OCI-LY1 (cell line): Measurements from ENCODE around the gene SKAP1.

Experiments used
- H2AFZ ChIP-seq: fragments of 200-600 bp; sonication (generic), shearing (Covaris generic); 2 replicates; pipeline ENCODE4 v1.6.0; 2014; ENCODE audit warnings: antibody characterized with exemption, mild to moderate bottlenecking, low read length
- H3F3A ChIP-seq: fragments of 200-600 bp; sonication (generic), shearing (Covaris generic); 2 replicates; pipeline ENCODE4 v1.6.0; 2014; ENCODE audit warnings: mild to moderate bottlenecking, antibody characterized with exemption, low read length, moderate library complexity; ENCODE audit not compliant: insufficient read depth
- H3K27ac ChIP-seq: fragments of 200-600 bp; sonication (generic); 2 replicates; pipeline ENCODE4 v1.5.1; 2014; ENCODE audit warnings: low read length, mixed run types, mild to moderate bottlenecking, low read depth; ENCODE audit not compliant: poor library complexity, severe bottlenecking
- H3K27me3 ChIP-seq: fragments of 200-600 bp; sonication (generic); 2 replicates; pipeline ENCODE4 v1.6.0; 2014; ENCODE audit warnings: antibody characterized with exemption, mild to moderate bottlenecking, low read length, moderate library complexity; ENCODE audit not compliant: insufficient read depth
- H3K36me3 ChIP-seq: fragments of 200-600 bp; sonication (generic); 2 replicates; pipeline ENCODE4 v1.6.1; 2014; ENCODE audit warnings: mild to moderate bottlenecking, antibody characterized with exemption, low read length, moderate library complexity, mixed read lengths; ENCODE audit not compliant: insufficient read depth
- H3K4me1 ChIP-seq: fragments of 200-600 bp; sonication (generic); 2 replicates; pipeline ENCODE4 v1.5.1; 2014; ENCODE audit warnings: mild to moderate bottlenecking, low read length, moderate library complexity; ENCODE audit not compliant: insufficient read depth, severe bottlenecking
- H3K4me2 ChIP-seq: fragments of 200-600 bp; sonication (generic), shearing (Covaris generic); 2 replicates; pipeline ENCODE4 v1.6.1; 2014; ENCODE audit warnings: low read length
- H3K4me3 ChIP-seq: fragments of 200-600 bp; sonication (generic); 2 replicates; pipeline ENCODE4 v1.5.1; 2014; ENCODE audit warnings: low read length, low read depth, mild to moderate bottlenecking, mixed read lengths; ENCODE audit not compliant: poor library complexity, severe bottlenecking
- H3K79me2 ChIP-seq: fragments of 200-600 bp; shearing (Covaris generic); 2 replicates; pipeline ENCODE4 v1.6.1; 2016; ENCODE audit warnings: mixed run types, low read length, mixed read lengths; ENCODE audit not compliant: insufficient read depth
- H3K9ac ChIP-seq: fragments of 200-600 bp; sonication (generic), shearing (Covaris generic); 2 replicates; pipeline ENCODE4 v1.6.1; 2014; ENCODE audit warnings: mild to moderate bottlenecking, low read length, mixed read lengths
- H3K9me2 ChIP-seq: fragments of 200-600 bp; sonication (generic), shearing (Covaris generic); 2 replicates; pipeline ENCODE4 v1.6.1; 2014; ENCODE audit warnings: low read depth, mild to moderate bottlenecking, low read length, mixed read lengths
- H3K9me3 ChIP-seq: fragments of 200-600 bp; shearing (Covaris generic); 2 replicates; pipeline ENCODE4 v1.6.1; 2014; ENCODE audit warnings: low read length, mixed read lengths
- H4K20me1 ChIP-seq: fragments of 200-600 bp; sonication (generic), shearing (Covaris generic); 2 replicates; pipeline ENCODE4 v1.6.0; 2016; ENCODE audit warnings: mild to moderate bottlenecking, low read length; ENCODE audit not compliant: insufficient read depth
- EZH2 ChIP-seq: fragments of 200-600 bp; sonication (generic), shearing (Covaris generic); IDR thresholded peaks from 2 replicates; pipeline ENCODE4 v1.8.0; 2017; ENCODE audit warnings: borderline replicate concordance, mixed run types, mild to moderate bottlenecking, antibody characterized with exemption, low read length, moderate library complexity, mixed read lengths
- TF ChIP-seq, protein P1 (sequence below): fragments of 200-600 bp; sonication (generic), shearing (Covaris generic); IDR thresholded peaks from 2 replicates; pipeline ENCODE4 v1.5.1; 2017; ENCODE audit warnings: mild to moderate bottlenecking, antibody characterized with exemption, low read length, moderate library complexity, mixed read lengths

The SKAP1 gene

GRCh38 chr17:48095611-48096010, 334.4 kb downstream of the SKAP1 start:
- no peak overlapping the region for H3K27ac ChIP-seq
- no peak overlapping the region for H3K4me2 ChIP-seq
- H4K20me1 ChIP-seq = no peaks in the 10 kb centered on the region
- no peak overlapping the region for H2AFZ ChIP-seq
- H3K9me3 ChIP-seq = no peaks in the 10 kb centered on the region
- H3K4me3 ChIP-seq = no peak overlapping the region
- H3K9ac ChIP-seq = no peak overlapping the region
- no peaks in the 10 kb centered on the region for H3K9me2 ChIP-seq
- peaks cover 13% of the 10 kb centered on the region for H3K4me1 ChIP-seq
- H3K27me3 ChIP-seq = no peaks in the 10 kb centered on the region
- TF ChIP-seq, protein P1, sequence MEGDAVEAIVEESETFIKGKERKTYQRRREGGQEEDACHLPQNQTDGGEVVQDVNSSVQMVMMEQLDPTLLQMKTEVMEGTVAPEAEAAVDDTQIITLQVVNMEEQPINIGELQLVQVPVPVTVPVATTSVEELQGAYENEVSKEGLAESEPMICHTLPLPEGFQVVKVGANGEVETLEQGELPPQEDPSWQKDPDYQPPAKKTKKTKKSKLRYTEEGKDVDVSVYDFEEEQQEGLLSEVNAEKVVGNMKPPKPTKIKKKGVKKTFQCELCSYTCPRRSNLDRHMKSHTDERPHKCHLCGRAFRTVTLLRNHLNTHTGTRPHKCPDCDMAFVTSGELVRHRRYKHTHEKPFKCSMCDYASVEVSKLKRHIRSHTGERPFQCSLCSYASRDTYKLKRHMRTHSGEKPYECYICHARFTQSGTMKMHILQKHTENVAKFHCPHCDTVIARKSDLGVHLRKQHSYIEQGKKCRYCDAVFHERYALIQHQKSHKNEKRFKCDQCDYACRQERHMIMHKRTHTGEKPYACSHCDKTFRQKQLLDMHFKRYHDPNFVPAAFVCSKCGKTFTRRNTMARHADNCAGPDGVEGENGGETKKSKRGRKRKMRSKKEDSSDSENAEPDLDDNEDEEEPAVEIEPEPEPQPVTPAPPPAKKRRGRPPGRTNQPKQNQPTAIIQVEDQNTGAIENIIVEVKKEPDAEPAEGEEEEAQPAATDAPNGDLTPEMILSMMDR = no peak
- no peak for TF ChIP-seq EZH2
- peaks cover 7% of the 10 kb centered on the region; the same call in 1 of the 2 replicates for H3K36me3 ChIP-seq
- H3K79me2 ChIP-seq = peaks cover 23% of the 10 kb centered on the region
- H3F3A ChIP-seq = no peaks in the 10 kb centered on the region

- TF ChIP-seq EZH2 = no peak
- TF ChIP-seq, protein P1 = no peak
- Histone ChIP-seq H3K9me2 (no peaks in the 10 kb centered on the region), H3K4me1 (peaks cover 7% of the 10 kb centered on the region), H3K27ac (no peak overlapping the region), H4K20me1 (no peaks in the 10 kb centered on the region), H3K36me3 (peaks cover 7% of the 10 kb centered on the region), H2AFZ (no peak overlapping the region), H3K9ac (no peak overlapping the region), H3K27me3 (no peaks in the 10 kb centered on the region), H3K4me3 (no peak overlapping the region), H3K9me3 (no peaks in the 10 kb centered on the region), H3K79me2 (peaks cover 12% of the 10 kb centered on the region), H3F3A (no peaks in the 10 kb centered on the region), H3K4me2 (no peak overlapping the region)
Observed at GRCh38 chr17:48093341-48094045, 336.5 kb downstream of the SKAP1 start.

GRCh38 chr17:48084932-48085331, 345.1 kb downstream of the SKAP1 start:
- H3K27me3 ChIP-seq = no peaks in the 10 kb centered on the region
- no peaks in the 10 kb centered on the region; the same call in 1 of the 2 replicates for H3K79me2 ChIP-seq
- H2AFZ ChIP-seq = no peak overlapping the region
- no peak overlapping the region for H3K9ac ChIP-seq
- H3K4me3 ChIP-seq = no peak overlapping the region
- H3K9me2 ChIP-seq = no peaks in the 10 kb centered on the region
- H3K9me3 ChIP-seq = no peaks in the 10 kb centered on the region
- H3K4me1 ChIP-seq = peaks cover 7% of the 10 kb centered on the region
- no peak overlapping the region for H3K27ac ChIP-seq
- no peak for TF ChIP-seq EZH2
- TF ChIP-seq, protein P1 = no peak
- no peaks in the 10 kb centered on the region for H4K20me1 ChIP-seq
- H3K4me2 ChIP-seq = no peak overlapping the region
- H3K36me3 ChIP-seq = no peaks in the 10 kb centered on the region; the same call in 1 of the 2 replicates
- H3F3A ChIP-seq = no peaks in the 10 kb centered on the region
